ENCODE data around the gene DSCAM.

GRCh38 chr21:40595806-40596205 lies 251.2 kb downstream of the DSCAM start:
- no peak for TF ChIP-seq POLR2A (IDR thresholded peaks at IDR 0.05)
- TF ChIP-seq, protein P1, sequence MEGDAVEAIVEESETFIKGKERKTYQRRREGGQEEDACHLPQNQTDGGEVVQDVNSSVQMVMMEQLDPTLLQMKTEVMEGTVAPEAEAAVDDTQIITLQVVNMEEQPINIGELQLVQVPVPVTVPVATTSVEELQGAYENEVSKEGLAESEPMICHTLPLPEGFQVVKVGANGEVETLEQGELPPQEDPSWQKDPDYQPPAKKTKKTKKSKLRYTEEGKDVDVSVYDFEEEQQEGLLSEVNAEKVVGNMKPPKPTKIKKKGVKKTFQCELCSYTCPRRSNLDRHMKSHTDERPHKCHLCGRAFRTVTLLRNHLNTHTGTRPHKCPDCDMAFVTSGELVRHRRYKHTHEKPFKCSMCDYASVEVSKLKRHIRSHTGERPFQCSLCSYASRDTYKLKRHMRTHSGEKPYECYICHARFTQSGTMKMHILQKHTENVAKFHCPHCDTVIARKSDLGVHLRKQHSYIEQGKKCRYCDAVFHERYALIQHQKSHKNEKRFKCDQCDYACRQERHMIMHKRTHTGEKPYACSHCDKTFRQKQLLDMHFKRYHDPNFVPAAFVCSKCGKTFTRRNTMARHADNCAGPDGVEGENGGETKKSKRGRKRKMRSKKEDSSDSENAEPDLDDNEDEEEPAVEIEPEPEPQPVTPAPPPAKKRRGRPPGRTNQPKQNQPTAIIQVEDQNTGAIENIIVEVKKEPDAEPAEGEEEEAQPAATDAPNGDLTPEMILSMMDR (IDR thresholded peaks at IDR 0.05), result no peak

Data from uterus (tissue), 2 donors.